ENCODE data around the gene NR2E3. TPM values are rescaled to one million over a fixed set of nuclear protein-coding genes. Genes with fewer than 3 reads are reported as not detected.

The NR2E3 gene
- total RNA-seq, 3 donors from 2014 or later: not detected

- Mint-ChIP-seq H3K27me3 (ENCODE audit: low read depth) (peaks cover 23% of the 10 kb centered on the region), H3K9me3 (no peaks in the 10 kb centered on the region), H3K4me1 (ENCODE audit: low read depth) (no peaks in the 10 kb centered on the region), H3K36me3 (ENCODE audit: insufficient read depth) (no peaks in the 10 kb centered on the region), H3K4me3 (no peak overlapping the region)
- no peak for ATAC-seq
- DNase-seq: no peak
Measured at GRCh38 chr15:71802770-71803169, 7.6 kb upstream of the NR2E3 start.

GRCh38 chr15:71804226-71804625 lies 6.1 kb upstream of the NR2E3 start:
- no peak for DNase-seq
- Mint-ChIP-seq H3K27me3 (ENCODE audit: low read depth) (peaks cover 20% of the 10 kb centered on the region), H3K4me3 (no peak overlapping the region), H3K36me3 (ENCODE audit: insufficient read depth) (no peaks in the 10 kb centered on the region), H3K9me3 (no peaks in the 10 kb centered on the region), H3K4me1 (ENCODE audit: low read depth) (no peaks in the 10 kb centered on the region)
- no peak for ATAC-seq

DNA sequence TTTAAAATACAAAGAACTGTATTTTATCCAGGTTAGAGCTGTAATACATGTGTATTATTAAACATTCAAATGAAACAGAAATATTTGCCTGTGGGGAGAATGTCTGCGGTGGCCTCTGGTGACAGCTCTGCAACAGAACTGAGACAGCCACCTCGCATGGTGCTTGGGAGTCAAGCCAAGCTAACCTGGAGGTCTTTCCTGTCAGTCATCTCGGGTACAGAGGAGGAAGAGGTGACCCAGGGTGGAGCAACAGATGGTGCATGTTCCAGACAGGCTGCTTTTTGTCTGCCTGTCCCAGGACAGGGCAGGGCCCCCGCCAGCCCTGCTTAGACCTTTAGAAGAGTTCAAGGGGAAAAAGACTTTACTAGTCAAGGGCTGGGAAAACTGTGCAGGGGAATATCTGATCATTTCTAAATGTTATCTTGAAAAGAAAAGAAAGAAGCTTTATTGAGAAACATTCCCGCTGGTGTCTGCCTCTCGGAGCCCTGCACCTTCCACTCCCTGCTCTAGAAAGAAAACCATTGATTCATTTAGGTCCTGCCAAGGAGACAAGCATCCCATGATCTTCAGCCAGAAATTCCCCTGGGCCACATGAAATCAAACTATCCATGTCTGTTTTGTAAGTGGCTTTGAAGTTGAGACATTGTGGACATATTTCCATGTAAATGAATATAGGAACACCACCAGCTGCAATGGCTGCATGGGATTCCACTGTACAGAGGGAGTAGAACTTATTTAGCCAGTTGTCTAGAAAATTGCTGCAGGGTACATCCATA lies 5.5 kb upstream of the NR2E3 start:
- ATAC-seq: no peak
- no peak overlapping the region for H3K4me3 Mint-ChIP-seq
- no peaks in the 10 kb centered on the region for H3K4me1 Mint-ChIP-seq (ENCODE audit: low read depth)
- no peaks in the 10 kb centered on the region for H3K36me3 Mint-ChIP-seq (ENCODE audit: insufficient read depth)
- peaks cover 19% of the 10 kb centered on the region for H3K27me3 Mint-ChIP-seq (ENCODE audit: low read depth)
- no peaks in the 10 kb centered on the region for H3K9me3 Mint-ChIP-seq
- no peak for DNase-seq

GRCh38 chr15:71806452-71806931 lies 3.9 kb upstream of the NR2E3 start:
- Mint-ChIP-seq H3K4me1 (ENCODE audit: low read depth) (no peaks in the 10 kb centered on the region), H3K36me3 (ENCODE audit: insufficient read depth) (no peaks in the 10 kb centered on the region), H3K27me3 (ENCODE audit: low read depth) (peaks cover 10% of the 10 kb centered on the region), H3K9me3 (no peaks in the 10 kb centered on the region), H3K4me3 (no peak overlapping the region)
- DNase-seq (no peak), ATAC-seq (no peak)

DNA sequence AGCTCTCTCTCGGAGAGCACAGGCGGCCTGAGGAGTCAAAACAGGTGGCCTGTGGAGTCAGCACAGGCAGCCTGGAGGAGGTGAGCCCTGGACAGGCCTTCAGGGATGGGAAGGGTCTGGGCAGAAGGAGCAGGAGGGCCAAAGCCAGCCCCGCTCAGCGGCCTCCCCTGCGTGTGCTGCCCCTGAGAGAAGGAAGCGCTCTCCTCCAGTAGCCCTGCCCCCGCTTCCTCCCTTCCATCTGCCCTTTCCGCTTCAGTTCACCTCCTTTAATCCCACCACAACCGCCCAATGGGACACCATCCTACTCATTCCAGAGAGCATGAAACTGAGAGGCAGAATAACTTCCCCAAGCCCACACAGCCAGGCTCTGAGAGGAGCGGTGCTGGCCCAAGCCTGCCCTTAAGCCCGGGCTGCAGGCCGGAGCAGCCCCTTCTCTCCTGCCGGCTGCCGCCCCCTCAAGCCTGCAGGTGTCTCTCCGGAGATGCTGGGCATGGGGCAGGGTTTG lies 3.2 kb upstream of the NR2E3 start:
- Mint-ChIP-seq H3K4me1 (ENCODE audit: low read depth) (no peaks in the 10 kb centered on the region), H3K4me3 (no peak overlapping the region), H3K9me3 (no peaks in the 10 kb centered on the region), H3K36me3 (ENCODE audit: insufficient read depth) (no peaks in the 10 kb centered on the region), H3K27me3 (ENCODE audit: low read depth) (peaks cover 10% of the 10 kb centered on the region)
- DNase-seq (no peak), ATAC-seq (no peak)

- H3K4me3 Mint-ChIP-seq: no peak overlapping the region
- H3K36me3 Mint-ChIP-seq (ENCODE audit: insufficient read depth): no peaks in the 10 kb centered on the region
- H3K4me1 Mint-ChIP-seq (ENCODE audit: low read depth): no peaks in the 10 kb centered on the region
- ATAC-seq (no peak), DNase-seq (no peak)
- H3K27me3 Mint-ChIP-seq (ENCODE audit: low read depth): peaks cover 6% of the 10 kb centered on the region
- no peaks in the 10 kb centered on the region for H3K9me3 Mint-ChIP-seq
Measured at GRCh38 chr15:71807691-71808091, 2.7 kb upstream of the NR2E3 start.

DNA sequence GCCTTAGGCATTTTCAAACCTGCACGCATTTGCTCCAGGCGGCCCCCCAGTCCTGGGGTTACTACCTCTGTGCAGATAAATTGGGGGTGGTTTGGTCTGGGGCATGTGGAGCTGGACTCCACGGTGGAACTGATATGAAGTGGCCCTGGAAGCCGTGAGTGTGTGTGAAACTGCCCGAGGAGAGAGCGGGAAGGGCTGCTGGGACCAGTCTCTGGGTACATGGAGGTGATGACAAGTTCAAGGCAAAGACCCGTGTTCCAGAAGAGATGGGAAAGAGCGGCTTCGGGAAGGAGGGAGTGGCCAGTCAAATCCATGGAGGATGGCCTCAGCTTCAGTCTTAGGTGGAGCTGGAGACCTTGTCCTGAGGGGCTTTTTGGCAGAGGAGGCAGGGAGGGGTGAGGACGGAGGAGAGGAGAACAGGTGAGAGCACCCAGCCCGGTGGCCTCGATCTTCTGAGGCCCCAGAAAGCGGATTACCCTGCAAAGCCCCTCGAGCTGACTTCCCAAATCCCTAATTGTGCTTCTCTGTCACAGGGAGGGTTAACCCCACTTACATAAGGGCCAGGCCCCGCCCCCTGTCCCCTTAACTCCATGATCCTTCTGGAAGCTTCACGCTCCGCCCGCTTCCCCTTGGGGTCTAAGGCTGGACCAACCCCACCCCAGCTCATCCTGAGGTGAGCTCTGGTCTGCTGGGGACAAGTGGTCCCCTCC lies 1.9 kb upstream of the NR2E3 start:
- DNase-seq (no peak), ATAC-seq (no peak)
- H3K4me1 Mint-ChIP-seq (ENCODE audit: low read depth): no peaks in the 10 kb centered on the region
- H3K27me3 Mint-ChIP-seq (ENCODE audit: low read depth): peaks cover 2% of the 10 kb centered on the region
- no peaks in the 10 kb centered on the region for H3K9me3 Mint-ChIP-seq
- H3K4me3 Mint-ChIP-seq: no peak overlapping the region
- no peaks in the 10 kb centered on the region for H3K36me3 Mint-ChIP-seq (ENCODE audit: insufficient read depth)

GRCh38 chr15:71809346-71809745 lies 1.0 kb upstream of the NR2E3 start:
- ATAC-seq: no peak
- no peak overlapping the region for H3K4me3 Mint-ChIP-seq
- H3K36me3 Mint-ChIP-seq (ENCODE audit: insufficient read depth): no peaks in the 10 kb centered on the region
- no peak for DNase-seq
- peaks cover 2% of the 10 kb centered on the region for H3K27me3 Mint-ChIP-seq (ENCODE audit: low read depth)
- H3K9me3 Mint-ChIP-seq: no peaks in the 10 kb centered on the region
- no peaks in the 10 kb centered on the region for H3K4me1 Mint-ChIP-seq (ENCODE audit: low read depth)

GRCh38 chr15:71811036-71811736 lies 832 bp downstream of the NR2E3 start:
- Mint-ChIP-seq H3K36me3 (ENCODE audit: insufficient read depth) (no peaks in the 10 kb centered on the region), H3K9me3 (no peaks in the 10 kb centered on the region), H3K4me1 (ENCODE audit: low read depth) (no peaks in the 10 kb centered on the region), H3K4me3 (no peak overlapping the region), H3K27me3 (ENCODE audit: low read depth) (no peaks in the 10 kb centered on the region)
- DNase-seq: no peak
- ATAC-seq: no peak

- H3K4me3 Mint-ChIP-seq: no peak overlapping the region
- ATAC-seq (no peak), DNase-seq (no peak)
- H3K27me3 Mint-ChIP-seq (ENCODE audit: low read depth): no peaks in the 10 kb centered on the region
- no peaks in the 10 kb centered on the region for H3K36me3 Mint-ChIP-seq (ENCODE audit: insufficient read depth)
- no peaks in the 10 kb centered on the region for H3K4me1 Mint-ChIP-seq (ENCODE audit: low read depth)
- no peaks in the 10 kb centered on the region for H3K9me3 Mint-ChIP-seq
Measured at GRCh38 chr15:71811752-71812735, 1.7 kb downstream of the NR2E3 start.

GRCh38 chr15:71812966-71813722 lies 2.8 kb downstream of the NR2E3 start:
- Mint-ChIP-seq H3K4me1 (ENCODE audit: low read depth) (no peaks in the 10 kb centered on the region), H3K9me3 (peaks cover 3% of the 10 kb centered on the region), H3K27me3 (ENCODE audit: low read depth) (no peaks in the 10 kb centered on the region), H3K4me3 (no peak overlapping the region), H3K36me3 (ENCODE audit: insufficient read depth) (no peaks in the 10 kb centered on the region)
- ATAC-seq: peak in 1 of 2 donors; percentile 14
- no peak for DNase-seq

GRCh38 chr15:71813723-71814470 lies 3.5 kb downstream of the NR2E3 start:
- Mint-ChIP-seq H3K36me3 (ENCODE audit: insufficient read depth) (no peaks in the 10 kb centered on the region), H3K4me3 (no peak overlapping the region), H3K4me1 (ENCODE audit: low read depth) (no peaks in the 10 kb centered on the region), H3K9me3 (peaks cover 10% of the 10 kb centered on the region), H3K27me3 (ENCODE audit: low read depth) (no peaks in the 10 kb centered on the region)
- DNase-seq: no peak
- no peak for ATAC-seq
